Skeletal muscle tissue (tissue), 4 donors: Measurements from ENCODE around the gene KCNH3. TPM values are rescaled to one million over a fixed set of nuclear protein-coding genes. Genes with fewer than 3 reads are reported as not detected.

Source experiments
- H3K27ac ChIP-seq: one replicate; pipeline ENCODE4 v1.7.0; 2013; ENCODE audit warnings: mild to moderate bottlenecking, low read depth, low read length, inconsistent platforms
- H3K27me3 ChIP-seq, 3 donors: one replicate each; pipeline ENCODE4 v1.7.0; 2013; ENCODE audit warnings: low read length in 3 of 3; ENCODE audit not compliant: control insufficient read depth in 3 of 3, insufficient read depth in 3 of 3
- H3K36me3 ChIP-seq, 3 donors: one replicate each; pipeline ENCODE4 v1.7.0; 2013; ENCODE audit warnings: low read length in 3 of 3; ENCODE audit not compliant: control insufficient read depth in 3 of 3, insufficient read depth in 3 of 3
- H3K4me1 ChIP-seq, 3 donors: one replicate each; pipeline ENCODE4 v1.7.0; 2013; ENCODE audit warnings: low read length in 3 of 3, mild to moderate bottlenecking in 3 of 3; ENCODE audit not compliant: control insufficient read depth in 3 of 3, insufficient read depth in 3 of 3
- H3K4me3 ChIP-seq, 3 donors: one replicate each; pipeline ENCODE4 v1.7.0; 2013; ENCODE audit warnings: low read length in 3 of 3
- H3K9ac ChIP-seq, 3 donors: one replicate each; pipeline ENCODE4 v1.7.0; 2013; ENCODE audit warnings: low read length in 3 of 3, mild to moderate bottlenecking in 3 of 3, moderate library complexity in 2 of 3, low read depth in 1 of 3
- H3K9me3 ChIP-seq, 3 donors: one replicate each; pipeline ENCODE4 v1.7.0; 2013; ENCODE audit warnings: low read length in 3 of 3; ENCODE audit not compliant: control insufficient read depth in 3 of 3
- total RNA-seq: library from RNA; depleted of rRNA; stranded (reverse); fragments of >200 nt; gene quantifications from one replicate; pipeline ENCODE4 v1.2.3, GENCODE V29; 2014
- donor health status: Osteomylitis.

KCNH3 gene
- total RNA-seq, 1 donor from 2014 or later: 0.52 TPM

DNA sequence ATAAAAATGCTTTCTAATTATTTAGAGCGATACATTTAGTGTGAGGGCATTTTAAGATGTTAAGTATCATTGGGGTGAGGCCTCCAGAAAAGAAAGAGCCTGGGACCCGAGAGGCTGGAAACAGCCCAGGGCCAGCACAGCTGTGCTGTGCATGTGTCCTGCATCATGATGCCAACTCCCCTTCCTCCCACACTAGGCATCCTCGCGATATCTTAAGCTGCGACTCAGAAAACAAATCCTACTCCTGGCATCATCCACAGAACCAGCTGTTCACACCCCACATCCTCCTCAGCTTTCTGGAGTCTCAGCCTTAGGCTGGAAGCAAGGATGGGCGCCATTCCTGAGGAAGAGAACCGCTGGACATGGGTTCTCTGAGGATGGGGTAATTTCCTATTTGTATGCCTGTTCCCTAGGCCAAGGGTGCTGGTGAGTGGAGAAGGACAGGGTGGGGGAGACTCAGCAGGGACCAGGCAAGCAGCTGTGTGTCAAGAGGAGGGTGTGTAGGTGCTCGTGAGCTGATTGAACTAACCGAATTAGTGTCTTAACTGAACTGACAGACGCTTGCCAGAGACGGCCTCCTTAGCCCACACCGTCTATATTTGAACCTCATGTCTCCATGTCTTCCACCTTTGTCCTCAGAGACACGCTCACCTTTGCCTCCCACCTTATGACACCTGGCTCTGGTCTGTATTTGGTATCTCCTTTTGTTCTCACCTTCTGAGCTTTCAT lies 44.7 kb downstream of the KCNH3 start:
- Histone ChIP-seq H3K4me3 (peak overlapping the region in 1 of 3 donors; percentile 22), H3K36me3 (peaks cover 0 to 15% (median 7%) of the 10 kb centered on the region in 3 donors), H3K27me3 (no peaks in the 10 kb centered on the region), H3K9ac (no peak overlapping the region), H3K9me3 (no peaks in the 10 kb centered on the region), H3K27ac (peak overlapping the region; percentile 26), H3K4me1 (peaks cover 38 to 44% (median 42%) of the 10 kb centered on the region in 3 donors)

DNA sequence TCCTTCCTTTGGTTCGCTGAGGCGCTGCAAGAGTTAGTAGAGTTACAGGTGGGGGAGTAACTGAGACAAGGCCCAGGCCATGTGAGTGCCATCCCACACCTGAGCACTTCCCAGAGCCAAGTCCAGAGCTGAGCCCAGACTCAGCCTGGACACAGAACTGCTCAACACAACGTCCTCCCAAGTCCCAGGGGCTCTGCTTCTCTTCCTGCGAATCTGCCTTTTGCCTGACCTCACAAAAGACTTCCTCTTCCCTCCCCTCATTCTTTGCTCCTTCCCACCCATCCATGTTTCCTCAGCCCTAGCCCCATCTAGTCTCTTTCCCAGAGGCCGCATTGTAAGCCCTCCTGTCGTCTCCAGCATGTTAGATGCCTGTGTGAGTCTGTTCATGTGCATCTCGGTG lies 45.8 kb downstream of the KCNH3 start:
- Histone ChIP-seq H3K4me3 (peak overlapping the region in 1 of 3 donors; percentile 2), H3K4me1 (peaks cover 42 to 45% (median 45%) of the 10 kb centered on the region in 3 donors), H3K9ac (no peak overlapping the region), H3K36me3 (peaks cover 0 to 15% (median 7%) of the 10 kb centered on the region in 3 donors), H3K9me3 (no peaks in the 10 kb centered on the region), H3K27ac (peak overlapping the region; percentile 41), H3K27me3 (no peaks in the 10 kb centered on the region)

DNA sequence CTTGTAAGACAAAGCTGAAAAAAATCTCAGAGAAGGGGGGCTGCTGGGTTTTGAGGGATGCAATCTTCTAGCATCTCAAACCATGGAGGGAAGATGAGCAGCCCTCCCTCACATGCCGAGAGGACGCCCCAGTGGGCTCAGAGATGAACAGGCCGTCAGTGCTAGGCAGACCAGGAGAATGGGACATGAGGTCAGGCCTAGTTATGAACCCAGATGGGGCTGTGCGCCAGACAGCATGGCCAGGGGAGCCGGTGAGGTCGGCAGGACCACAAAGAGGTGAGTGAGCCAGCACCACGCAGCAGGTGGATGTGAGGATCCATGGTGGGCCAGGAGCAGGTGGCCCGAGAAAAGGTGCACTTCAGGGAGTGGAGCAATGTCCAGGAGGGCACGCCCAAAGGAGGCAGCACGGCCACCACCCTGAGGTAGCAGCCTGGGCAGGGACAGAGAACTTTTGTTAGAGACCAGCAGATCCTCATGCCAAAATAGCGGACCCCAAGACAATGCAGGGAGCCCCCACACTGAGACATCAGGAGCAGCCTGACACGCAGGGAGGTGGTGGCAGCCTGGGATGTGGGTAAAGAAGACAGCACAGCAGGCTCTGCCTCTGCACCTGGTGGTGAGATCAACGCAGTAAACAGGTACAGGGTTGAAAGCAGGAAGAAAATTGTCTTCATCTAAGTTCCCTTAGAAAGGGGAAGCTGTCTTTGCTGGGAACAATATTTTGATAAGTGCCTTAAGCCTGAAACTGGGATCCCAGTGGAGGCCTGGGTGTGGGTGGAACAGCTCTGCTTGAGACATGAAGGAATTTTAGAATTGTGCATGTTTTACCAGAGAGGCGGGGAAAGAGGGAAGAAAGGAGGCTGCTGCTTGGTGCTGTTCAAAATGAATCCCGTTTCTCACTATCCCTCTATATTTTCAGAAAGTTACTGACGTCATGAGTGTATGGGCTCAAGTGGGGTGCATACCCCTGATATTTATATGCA lies 46.9 kb downstream of the KCNH3 start:
- no peak overlapping the region for H3K4me3 ChIP-seq
- no peaks in the 10 kb centered on the region for H3K9me3 ChIP-seq
- no peak overlapping the region for H3K27ac ChIP-seq
- peaks cover 35 to 37% (median 36%) of the 10 kb centered on the region in 3 donors for H3K4me1 ChIP-seq
- H3K9ac ChIP-seq: no peak overlapping the region
- peaks cover 0 to 15% (median 7%) of the 10 kb centered on the region in 3 donors for H3K36me3 ChIP-seq
- no peaks in the 10 kb centered on the region for H3K27me3 ChIP-seq

DNA sequence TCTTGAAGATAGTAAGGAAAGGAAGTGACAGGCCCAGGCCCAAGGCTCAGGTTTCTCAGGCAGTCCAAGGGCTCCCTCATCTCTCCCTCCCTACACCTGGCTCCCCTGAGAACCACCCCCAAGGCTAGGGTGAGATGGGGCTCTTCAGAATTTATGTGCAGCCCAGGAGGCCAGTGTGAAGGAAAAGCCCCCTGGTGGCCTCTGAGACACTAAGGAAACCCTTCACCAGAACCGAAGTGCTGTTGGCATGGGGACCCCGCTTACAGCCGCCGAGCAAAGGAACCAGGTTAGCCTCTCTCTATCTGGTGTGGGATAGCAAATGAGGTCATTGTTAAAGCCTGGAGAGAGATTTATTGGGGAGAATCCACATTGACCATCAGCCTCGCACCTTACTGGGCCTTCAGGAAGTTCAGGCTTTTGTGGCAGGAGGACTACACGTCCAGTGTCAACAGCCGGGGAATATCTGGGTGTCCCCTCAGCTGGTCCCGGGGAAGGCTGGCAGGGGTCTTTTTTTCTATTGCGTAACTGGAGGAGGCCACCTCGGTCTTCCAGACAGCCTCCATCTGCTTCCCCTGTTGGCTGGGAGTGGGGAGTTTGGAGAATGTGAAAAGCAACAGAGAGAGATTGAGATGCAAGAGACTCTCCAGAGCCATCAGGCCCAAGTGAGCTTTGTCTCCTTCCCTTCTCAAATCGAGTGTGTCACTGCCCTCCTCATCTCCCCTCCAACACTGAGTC lies 48.5 kb downstream of the KCNH3 start:
- H3K27me3 ChIP-seq: no peaks in the 10 kb centered on the region
- no peaks in the 10 kb centered on the region for H3K9me3 ChIP-seq

DNA sequence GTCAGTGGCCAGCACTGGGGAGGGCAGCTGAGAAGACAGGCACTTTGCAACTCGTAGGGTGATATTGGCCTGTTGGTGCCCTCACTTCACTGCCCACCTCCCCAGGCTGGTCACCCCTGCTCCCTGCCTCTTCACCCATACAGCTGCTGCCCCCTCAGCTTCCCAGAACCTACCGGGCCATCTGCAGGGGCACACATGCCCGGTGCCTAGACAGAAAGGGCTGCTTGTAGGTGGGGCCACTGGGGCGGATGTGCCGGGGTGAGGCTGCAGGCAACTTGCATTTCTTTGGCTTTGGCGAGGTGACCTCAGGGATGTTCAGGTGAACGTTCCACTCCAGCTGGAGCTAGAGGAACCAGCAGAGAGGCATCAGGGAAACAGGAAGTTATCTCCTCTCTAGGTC lies 49.5 kb downstream of the KCNH3 start:
- Histone ChIP-seq H3K9me3 (no peaks in the 10 kb centered on the region), H3K4me3 (no peak overlapping the region), H3K9ac (no peak overlapping the region), H3K4me1 (peaks cover 16 to 20% (median 17%) of the 10 kb centered on the region in 3 donors), H3K36me3 (peaks cover 4 to 15% (median 12%) of the 10 kb centered on the region in 3 donors), H3K27me3 (no peaks in the 10 kb centered on the region), H3K27ac (no peak overlapping the region)

More for the DNA sequence above, 48.5 kb downstream of the KCNH3 start:
- no peak overlapping the region for H3K4me3 ChIP-seq
- H3K4me1 ChIP-seq: peaks cover 24 to 26% (median 26%) of the 10 kb centered on the region in 3 donors
- H3K27ac ChIP-seq: no peak overlapping the region
- H3K36me3 ChIP-seq: peaks cover 4 to 15% (median 12%) of the 10 kb centered on the region in 3 donors
- no peak overlapping the region for H3K9ac ChIP-seq

DNA sequence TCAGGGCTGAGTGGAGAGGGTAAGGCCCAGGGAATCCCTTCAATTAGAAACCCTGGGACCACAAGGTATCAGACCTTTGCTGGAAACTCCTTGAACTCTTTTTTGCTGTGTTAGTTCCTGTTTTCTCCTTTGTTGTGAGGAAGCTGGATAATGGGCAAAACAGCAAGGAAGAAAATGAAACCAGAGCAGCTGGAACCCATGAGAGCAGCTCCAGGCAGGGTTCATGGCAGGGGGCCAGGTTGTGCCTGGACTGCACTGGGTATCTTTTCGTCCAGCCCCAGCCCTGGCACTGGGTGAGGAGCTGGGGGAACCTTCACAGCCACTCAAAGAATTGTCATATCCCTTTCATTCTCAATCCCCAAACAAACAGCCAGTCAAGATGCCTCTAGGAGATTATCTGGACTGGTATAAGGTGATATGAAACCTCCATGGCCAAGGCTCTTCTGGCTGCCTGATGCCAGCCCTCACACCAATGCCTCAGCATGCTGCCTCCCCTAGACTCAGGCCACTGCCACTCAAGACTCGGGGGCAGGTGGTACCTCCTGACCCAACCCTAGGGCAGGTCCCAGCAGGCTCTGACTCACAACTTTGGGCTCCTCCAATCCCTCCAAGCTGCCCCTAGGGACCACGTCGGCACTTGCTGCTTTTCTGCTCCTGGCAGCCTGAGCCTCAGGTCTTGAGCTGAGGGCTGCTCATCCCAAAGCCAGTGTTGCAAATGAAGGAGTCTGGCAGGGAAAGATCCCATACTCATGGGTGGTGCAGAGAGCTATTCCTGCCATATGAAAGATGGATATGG lies 50.1 kb downstream of the KCNH3 start:
- no peaks in the 10 kb centered on the region for H3K27me3 ChIP-seq
- peaks cover 10 to 14% (median 11%) of the 10 kb centered on the region in 3 donors for H3K4me1 ChIP-seq
- no peak overlapping the region for H3K27ac ChIP-seq

DNA sequence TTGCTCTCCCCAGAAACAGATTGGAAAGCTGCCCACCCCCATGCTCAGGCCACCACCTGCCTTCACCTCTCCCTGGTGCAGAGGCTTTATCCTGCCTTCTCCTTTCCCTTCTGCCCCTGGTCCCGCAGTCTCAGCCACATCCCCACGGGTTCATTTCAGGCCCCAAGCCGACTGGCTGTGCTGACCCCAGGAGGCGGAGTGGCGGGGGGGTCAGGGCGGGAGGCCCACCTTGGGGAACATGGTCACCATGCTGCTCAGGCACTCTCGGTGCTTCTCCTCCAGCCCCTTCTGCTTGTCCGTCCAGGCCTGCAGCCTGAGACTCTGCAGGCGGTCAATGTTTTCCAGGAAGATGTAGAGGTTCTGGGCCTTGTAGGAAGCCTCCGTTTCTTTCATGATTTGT lies 59.7 kb downstream of the KCNH3 start:
- H3K9ac ChIP-seq: no peak overlapping the region
- no peaks in the 10 kb centered on the region for H3K27me3 ChIP-seq
- no peak overlapping the region for H3K4me3 ChIP-seq
- no peaks in the 10 kb centered on the region for H3K4me1 ChIP-seq
- no peaks in the 10 kb centered on the region for H3K9me3 ChIP-seq
- H3K36me3 ChIP-seq: peaks cover 2 to 7% (median 3%) of the 10 kb centered on the region in 3 donors
- H3K27ac ChIP-seq: no peak overlapping the region

More for the DNA sequence above, 50.1 kb downstream of the KCNH3 start:
- Histone ChIP-seq H3K4me3 (no peak overlapping the region), H3K36me3 (peaks cover 4 to 12% (median 11%) of the 10 kb centered on the region in 3 donors), H3K9ac (peak overlapping the region in 1 of 3 donors; percentile 33), H3K9me3 (no peaks in the 10 kb centered on the region)

DNA sequence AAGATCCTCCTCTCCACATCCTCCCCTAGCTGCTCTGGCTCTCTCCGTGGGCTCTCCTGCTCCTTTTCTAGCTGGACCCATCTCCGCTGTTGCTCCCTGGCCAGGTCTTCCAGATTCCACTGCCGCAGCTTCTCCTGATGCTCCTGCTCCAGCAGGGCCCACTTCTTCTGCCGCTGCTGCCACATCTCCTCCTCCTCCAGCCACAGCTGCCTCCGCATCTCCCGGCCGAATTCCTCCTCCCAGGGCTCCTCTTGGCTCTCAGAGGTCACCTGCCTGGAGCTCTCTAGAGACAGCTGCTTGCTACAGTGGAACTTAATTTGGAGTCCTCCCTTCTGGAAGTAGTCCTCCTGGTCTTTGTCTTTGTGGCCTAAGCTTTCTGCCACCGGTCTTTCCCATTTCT lies 61.1 kb downstream of the KCNH3 start:
- no peaks in the 10 kb centered on the region for H3K9me3 ChIP-seq
- no peak overlapping the region for H3K9ac ChIP-seq

DNA sequence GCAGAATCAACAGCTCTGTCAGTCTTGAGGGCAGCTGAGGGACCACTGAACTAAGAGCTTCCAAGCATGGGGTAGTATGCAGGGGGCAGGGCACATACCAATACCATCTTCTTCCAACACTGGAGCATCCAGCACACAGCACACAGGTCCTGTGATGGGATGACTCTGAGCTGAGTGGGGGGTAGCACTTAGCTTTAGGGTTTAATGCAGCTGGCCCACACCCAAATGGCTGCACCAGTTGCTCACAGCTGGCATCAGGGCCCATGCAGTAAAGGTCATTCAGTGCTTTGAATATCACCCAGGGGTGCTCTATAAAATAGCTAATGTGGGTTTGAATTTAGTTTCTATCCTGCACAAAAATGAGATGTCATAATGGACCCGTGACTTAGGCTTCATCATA lies 64.9 kb downstream of the KCNH3 start:
- Histone ChIP-seq H3K4me3 (no peak overlapping the region), H3K9me3 (no peaks in the 10 kb centered on the region), H3K27ac (no peak overlapping the region), H3K9ac (no peak overlapping the region), H3K36me3 (peaks cover 2 to 7% (median 3%) of the 10 kb centered on the region in 3 donors), H3K4me1 (peaks cover 0 to under 1% (median 0%) of the 10 kb centered on the region in 3 donors), H3K27me3 (no peaks in the 10 kb centered on the region)

More for the DNA sequence above, 61.1 kb downstream of the KCNH3 start:
- no peak overlapping the region for H3K4me3 ChIP-seq
- no peaks in the 10 kb centered on the region for H3K4me1 ChIP-seq
- H3K36me3 ChIP-seq: peaks cover 2 to 7% (median 3%) of the 10 kb centered on the region in 3 donors
- H3K27me3 ChIP-seq: no peaks in the 10 kb centered on the region
- H3K27ac ChIP-seq: no peak overlapping the region
